MV-4-11 (cell line): ENCODE measurements around the gene TMEM80.

Source experiments
- DNase-seq: peaks from one replicate; lab custom pipeline; 2025; lab: John Stamatoyannopoulos, UW

TMEM80 gene

GRCh38 chr11:746289-747157 lies 50.9 kb downstream of the TMEM80 start:
- DNase-seq = no peak

- DNase-seq = peak; percentile 75
These were observed 51.8 kb downstream of the TMEM80 start, which contains the start of gene TALDO1 for GRCh38 chr11:747158-748006. Gene TALDO1 (plus strand): TSS chr11:747464. CDS start chr11:747482, 18 bp downstream.

- no peak for DNase-seq
These were observed 52.4 kb downstream of the TMEM80 start for GRCh38 chr11:748007-748359.

GRCh38 chr11:749731-750130 lies 54.1 kb downstream of the TMEM80 start:
- DNase-seq = peak; percentile 65
